ENCODE data around the gene GRM7. TPM values are rescaled to one million over a fixed set of nuclear protein-coding genes. Genes with fewer than 3 reads are reported as not detected.

The GRM7 gene
- total RNA-seq, 1 experiment from 2014 or later = not detected

- Histone ChIP-seq H3K79me2 (ENCODE audit: insufficient read depth, low read length) (no peaks in the 10 kb centered on the region), H3K4me1 (ENCODE audit: control insufficient read depth in 1 of 2, insufficient read depth in 2 of 2, low read length in 2 of 2) (no peaks in the 10 kb centered on the region), H3K36me3 (ENCODE audit: control insufficient read depth in 1 of 2, insufficient read depth in 2 of 2, low read length in 2 of 2) (no peaks in the 10 kb centered on the region), H3K9ac (ENCODE audit: low read length) (no peak overlapping the region), H3K9me3 (ENCODE audit: control insufficient read depth in 1 of 2, insufficient read depth in 1 of 2, low read depth in 1 of 2, low read length in 2 of 2) (no peaks in the 10 kb centered on the region), H3K4me3 (replicated peaks in 1 of 2; ENCODE audit: low read depth in 1 of 2, low read length in 2 of 2) (no peak overlapping the region), H3K27me3 (ENCODE audit: insufficient read depth, low read length) (no peaks in the 10 kb centered on the region), H4K20me1 (ENCODE audit: insufficient read depth) (no peaks in the 10 kb centered on the region), H3K9me2 (ENCODE audit: insufficient read depth) (no peaks in the 10 kb centered on the region), H2AFZ (ENCODE audit: low read depth, low read length, poor library complexity, severe bottlenecking) (no peak overlapping the region), H3K4me2 (ENCODE audit: low read length) (no peak overlapping the region), H3K27ac (ENCODE audit: low read depth, low read length) (no peak overlapping the region)
- POLR2A ChIA-PET = no interaction called here
- no peak for TF ChIP-seq ZBTB33 (IDR thresholded peaks at IDR 0.05; ENCODE audit: extremely low read depth, insufficient replicate concordance, low read length)
- no peak for TF ChIP-seq EGR1 (IDR thresholded peaks at IDR 0.05; ENCODE audit: low read depth)
- no peak for TF ChIP-seq JUND (IDR thresholded peaks at IDR 0.05)
- TF ChIP-seq EZH2phosphoT487 (IDR thresholded peaks at IDR 0.05; ENCODE audit: borderline replicate concordance) = no peak
- TF ChIP-seq RAD21 (IDR thresholded peaks at IDR 0.05; ENCODE audit: low read depth) = no peak
- TF ChIP-seq TCF7L2 (IDR thresholded peaks at IDR 0.05; ENCODE audit: borderline replicate concordance, extremely low read depth, insufficient read depth, insufficient read length) = no peak
- TF ChIP-seq CTCF (IDR thresholded peaks at IDR 0.05 in 2 of 3, conservative IDR thresholded peaks at IDR 0.05 in 1 of 3; ENCODE audit: borderline replicate concordance in 1 of 3, insufficient read depth in 1 of 3, low read depth in 2 of 3, low read length in 2 of 3) = no peak
- no peak for ATAC-seq
- BruUV-seq (replicated peaks) = no TSS peak
- RAD21 ChIA-PET (ENCODE audit: low non-redundant PET in 1 of 2, low total read pairs in 2 of 2, uncharacterized antibody in 2 of 2, unreplicated experiment in 2 of 2) = no interaction called here
- intact Hi-C loops (cut with micrococcal nuclease) = no loop called here
- no peak for DNase-seq (ENCODE audit: low read depth, low spot score)
- CTCF ChIA-PET = no interaction called here
Measured at GRCh38 chr3:7025581-7026300, 164.8 kb downstream of the GRM7 start.
